ENCODE data around the gene LLGL1.

The LLGL1 gene

DNA sequence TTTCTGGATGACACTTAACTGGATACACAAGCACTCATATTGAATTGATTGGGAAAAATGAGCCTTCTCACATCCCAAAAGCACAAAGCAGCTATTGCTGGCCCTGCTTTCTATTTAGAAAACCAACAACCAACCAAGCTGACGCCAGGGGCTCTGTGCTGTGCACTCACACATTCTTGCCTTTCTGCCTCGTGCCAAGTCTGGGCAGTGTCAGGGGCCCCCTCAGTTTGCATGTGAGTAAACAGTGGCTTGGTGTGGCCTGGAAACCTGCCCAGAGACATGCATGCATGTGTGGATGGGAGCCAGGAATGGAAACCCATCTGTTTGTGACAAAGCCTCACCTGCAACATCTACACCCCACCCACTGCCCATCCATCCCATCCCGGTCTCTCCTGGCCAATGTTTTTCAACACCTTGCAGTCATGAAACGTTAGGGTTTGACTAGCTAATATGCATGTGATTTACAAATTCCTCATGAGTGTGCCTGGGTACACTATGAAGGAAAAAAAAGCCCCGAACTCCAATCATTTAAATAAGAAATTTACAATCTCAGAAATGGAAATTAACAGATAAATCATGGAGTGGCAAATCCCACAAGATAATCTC is 55.4 kb downstream of the LLGL1 start:
- Histone ChIP-seq H3K27ac (replicated peaks) (no peak overlapping the region), H3K27me3 (ENCODE audit: insufficient read depth, poor library complexity, severe bottlenecking) (no peaks in the 10 kb centered on the region), H3K4me3 (replicated peaks; ENCODE audit: insufficient read depth, low read length) (no peak overlapping the region)
- no peak for DNase-seq (ENCODE audit: low read depth in 1 of 2, low spot score in 1 of 2)
- TF ChIP-seq SPI1 (IDR thresholded peaks at IDR 0.05; ENCODE audit: borderline replicate concordance, low read depth) (no peak), GABPA (IDR thresholded peaks at IDR 0.05; ENCODE audit: low read depth) (no peak), POLR2AphosphoS5 (IDR thresholded peaks at IDR 0.05; ENCODE audit: low read depth) (no peak)
- TF ChIP-seq, protein P1, sequence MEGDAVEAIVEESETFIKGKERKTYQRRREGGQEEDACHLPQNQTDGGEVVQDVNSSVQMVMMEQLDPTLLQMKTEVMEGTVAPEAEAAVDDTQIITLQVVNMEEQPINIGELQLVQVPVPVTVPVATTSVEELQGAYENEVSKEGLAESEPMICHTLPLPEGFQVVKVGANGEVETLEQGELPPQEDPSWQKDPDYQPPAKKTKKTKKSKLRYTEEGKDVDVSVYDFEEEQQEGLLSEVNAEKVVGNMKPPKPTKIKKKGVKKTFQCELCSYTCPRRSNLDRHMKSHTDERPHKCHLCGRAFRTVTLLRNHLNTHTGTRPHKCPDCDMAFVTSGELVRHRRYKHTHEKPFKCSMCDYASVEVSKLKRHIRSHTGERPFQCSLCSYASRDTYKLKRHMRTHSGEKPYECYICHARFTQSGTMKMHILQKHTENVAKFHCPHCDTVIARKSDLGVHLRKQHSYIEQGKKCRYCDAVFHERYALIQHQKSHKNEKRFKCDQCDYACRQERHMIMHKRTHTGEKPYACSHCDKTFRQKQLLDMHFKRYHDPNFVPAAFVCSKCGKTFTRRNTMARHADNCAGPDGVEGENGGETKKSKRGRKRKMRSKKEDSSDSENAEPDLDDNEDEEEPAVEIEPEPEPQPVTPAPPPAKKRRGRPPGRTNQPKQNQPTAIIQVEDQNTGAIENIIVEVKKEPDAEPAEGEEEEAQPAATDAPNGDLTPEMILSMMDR (IDR thresholded peaks at IDR 0.05; ENCODE audit: insufficient read depth, low read length) = no peak
- TF ChIP-seq, protein P2, sequence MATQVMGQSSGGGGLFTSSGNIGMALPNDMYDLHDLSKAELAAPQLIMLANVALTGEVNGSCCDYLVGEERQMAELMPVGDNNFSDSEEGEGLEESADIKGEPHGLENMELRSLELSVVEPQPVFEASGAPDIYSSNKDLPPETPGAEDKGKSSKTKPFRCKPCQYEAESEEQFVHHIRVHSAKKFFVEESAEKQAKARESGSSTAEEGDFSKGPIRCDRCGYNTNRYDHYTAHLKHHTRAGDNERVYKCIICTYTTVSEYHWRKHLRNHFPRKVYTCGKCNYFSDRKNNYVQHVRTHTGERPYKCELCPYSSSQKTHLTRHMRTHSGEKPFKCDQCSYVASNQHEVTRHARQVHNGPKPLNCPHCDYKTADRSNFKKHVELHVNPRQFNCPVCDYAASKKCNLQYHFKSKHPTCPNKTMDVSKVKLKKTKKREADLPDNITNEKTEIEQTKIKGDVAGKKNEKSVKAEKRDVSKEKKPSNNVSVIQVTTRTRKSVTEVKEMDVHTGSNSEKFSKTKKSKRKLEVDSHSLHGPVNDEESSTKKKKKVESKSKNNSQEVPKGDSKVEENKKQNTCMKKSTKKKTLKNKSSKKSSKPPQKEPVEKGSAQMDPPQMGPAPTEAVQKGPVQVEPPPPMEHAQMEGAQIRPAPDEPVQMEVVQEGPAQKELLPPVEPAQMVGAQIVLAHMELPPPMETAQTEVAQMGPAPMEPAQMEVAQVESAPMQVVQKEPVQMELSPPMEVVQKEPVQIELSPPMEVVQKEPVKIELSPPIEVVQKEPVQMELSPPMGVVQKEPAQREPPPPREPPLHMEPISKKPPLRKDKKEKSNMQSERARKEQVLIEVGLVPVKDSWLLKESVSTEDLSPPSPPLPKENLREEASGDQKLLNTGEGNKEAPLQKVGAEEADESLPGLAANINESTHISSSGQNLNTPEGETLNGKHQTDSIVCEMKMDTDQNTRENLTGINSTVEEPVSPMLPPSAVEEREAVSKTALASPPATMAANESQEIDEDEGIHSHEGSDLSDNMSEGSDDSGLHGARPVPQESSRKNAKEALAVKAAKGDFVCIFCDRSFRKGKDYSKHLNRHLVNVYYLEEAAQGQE (IDR thresholded peaks at IDR 0.05; ENCODE audit: insufficient replicate concordance, low read depth) = no peak

DNA sequence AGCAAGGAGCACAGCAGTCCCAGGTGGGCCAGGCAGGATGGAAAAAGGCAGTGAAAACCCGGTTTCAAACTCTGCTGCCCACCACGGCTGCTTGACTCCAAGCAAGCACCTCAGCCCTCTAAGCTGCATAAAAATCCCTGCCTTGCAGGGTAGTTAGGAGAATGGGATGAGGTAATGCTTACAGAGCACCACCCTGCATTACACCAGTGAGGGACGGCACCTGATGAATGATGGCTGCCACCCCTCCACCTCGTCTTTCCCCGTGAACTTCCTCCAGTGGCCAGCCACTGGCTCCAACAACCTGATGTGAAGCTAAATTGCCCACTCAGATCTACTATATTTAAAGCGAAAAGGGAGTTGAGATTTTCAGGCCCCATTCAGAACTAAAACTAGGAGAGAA is 56.4 kb downstream of the LLGL1 start:
- no peak for TF ChIP-seq SPI1 (IDR thresholded peaks at IDR 0.05; ENCODE audit: borderline replicate concordance, low read depth)
- TF ChIP-seq POLR2AphosphoS5 (IDR thresholded peaks at IDR 0.05; ENCODE audit: low read depth) = no peak
- no peak for TF ChIP-seq GABPA (IDR thresholded peaks at IDR 0.05; ENCODE audit: low read depth)
- TF ChIP-seq, protein P1 (IDR thresholded peaks at IDR 0.05; ENCODE audit: insufficient read depth, low read length) = no peak
- TF ChIP-seq, protein P2 (IDR thresholded peaks at IDR 0.05; ENCODE audit: insufficient replicate concordance, low read depth) = no peak
- H3K4me3 ChIP-seq (replicated peaks; ENCODE audit: insufficient read depth, low read length) = no peak overlapping the region
- no peaks in the 10 kb centered on the region for H3K27me3 ChIP-seq (ENCODE audit: insufficient read depth, poor library complexity, severe bottlenecking)
- H3K27ac ChIP-seq (replicated peaks) = no peak overlapping the region
- DNase-seq (ENCODE audit: low read depth in 1 of 2, low spot score in 1 of 2) = no peak

DNA sequence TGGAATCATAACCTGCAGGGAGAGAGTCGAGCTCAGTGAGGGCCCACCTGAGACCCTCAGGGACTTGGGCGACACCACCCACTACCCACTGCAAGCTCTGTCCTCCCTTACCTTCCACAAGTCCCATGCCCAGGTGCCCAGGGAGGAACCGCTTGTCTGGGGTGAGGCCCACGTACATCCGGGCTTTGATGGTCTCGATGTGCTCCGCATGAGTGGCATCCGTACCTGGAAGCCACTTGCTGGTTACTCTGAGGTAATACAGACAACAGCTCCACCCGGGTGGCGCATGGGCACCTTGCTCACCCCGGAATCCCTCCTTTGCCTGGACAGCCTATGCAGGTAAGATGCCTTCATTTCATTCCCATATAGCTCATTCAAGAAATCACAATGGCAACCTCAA is 59.9 kb downstream of the LLGL1 start:
- DNase-seq (ENCODE audit: low read depth in 1 of 2, low spot score in 1 of 2) = no peak
- Histone ChIP-seq H3K27me3 (ENCODE audit: insufficient read depth, poor library complexity, severe bottlenecking) (no peaks in the 10 kb centered on the region), H3K4me3 (replicated peaks; ENCODE audit: insufficient read depth, low read length) (no peak overlapping the region), H3K27ac (replicated peaks) (no peak overlapping the region)
- TF ChIP-seq, protein P1 (IDR thresholded peaks at IDR 0.05; ENCODE audit: insufficient read depth, low read length) = no peak
- TF ChIP-seq POLR2AphosphoS5 (IDR thresholded peaks at IDR 0.05; ENCODE audit: low read depth) = no peak

Data from HL-60 (cell line).